Measurements from ENCODE around the gene ZNF554.

ZNF554 gene

DNA sequence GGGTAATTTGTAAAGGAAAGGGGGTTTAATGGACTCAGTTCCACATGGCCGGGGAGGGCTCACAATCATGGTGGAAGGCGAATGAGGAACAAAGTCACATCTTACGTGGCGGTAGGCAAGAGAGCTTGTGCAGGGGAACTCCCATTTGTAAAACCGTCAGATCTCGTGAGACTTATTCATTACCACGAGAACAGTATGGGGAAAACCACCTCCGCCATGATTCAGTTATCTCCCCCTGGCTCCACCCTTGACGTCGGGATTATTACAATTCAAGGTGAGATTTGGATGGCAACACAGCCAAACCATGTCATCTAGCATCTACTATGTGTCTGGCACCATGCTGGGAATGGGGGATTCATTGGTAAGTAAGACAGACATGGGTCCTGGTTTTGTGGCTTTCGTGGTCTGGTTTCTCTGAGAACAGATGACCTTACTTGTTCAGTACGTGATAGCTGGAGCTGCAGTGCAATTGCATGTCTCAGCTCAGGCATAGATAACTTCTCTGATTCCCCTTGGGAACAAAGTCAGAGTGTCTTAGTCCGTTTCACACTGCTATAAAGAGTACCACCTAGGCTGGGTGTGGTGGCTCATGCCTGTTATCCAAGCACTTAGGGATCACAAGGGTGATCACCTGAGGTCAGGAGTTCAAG lies 8.3 kb downstream of the ZNF554 start:
- H3K27ac ChIP-seq (replicated peaks) = no peak overlapping the region
- no peaks in the 10 kb centered on the region for H3K27me3 ChIP-seq (ENCODE audit: insufficient read depth, poor library complexity, severe bottlenecking)
- DNase-seq (ENCODE audit: low read depth in 1 of 2, low spot score in 1 of 2) = no peak
- no peak overlapping the region for H3K4me3 ChIP-seq (replicated peaks; ENCODE audit: insufficient read depth, low read length)
- TF ChIP-seq SPI1 (IDR thresholded peaks at IDR 0.05; ENCODE audit: borderline replicate concordance, low read depth) (no peak), POLR2AphosphoS5 (IDR thresholded peaks at IDR 0.05; ENCODE audit: low read depth) (no peak), GABPA (IDR thresholded peaks at IDR 0.05; ENCODE audit: low read depth) (no peak), REST (IDR thresholded peaks at IDR 0.05; ENCODE audit: insufficient replicate concordance, low read depth) (no peak)
- TF ChIP-seq, protein P1, sequence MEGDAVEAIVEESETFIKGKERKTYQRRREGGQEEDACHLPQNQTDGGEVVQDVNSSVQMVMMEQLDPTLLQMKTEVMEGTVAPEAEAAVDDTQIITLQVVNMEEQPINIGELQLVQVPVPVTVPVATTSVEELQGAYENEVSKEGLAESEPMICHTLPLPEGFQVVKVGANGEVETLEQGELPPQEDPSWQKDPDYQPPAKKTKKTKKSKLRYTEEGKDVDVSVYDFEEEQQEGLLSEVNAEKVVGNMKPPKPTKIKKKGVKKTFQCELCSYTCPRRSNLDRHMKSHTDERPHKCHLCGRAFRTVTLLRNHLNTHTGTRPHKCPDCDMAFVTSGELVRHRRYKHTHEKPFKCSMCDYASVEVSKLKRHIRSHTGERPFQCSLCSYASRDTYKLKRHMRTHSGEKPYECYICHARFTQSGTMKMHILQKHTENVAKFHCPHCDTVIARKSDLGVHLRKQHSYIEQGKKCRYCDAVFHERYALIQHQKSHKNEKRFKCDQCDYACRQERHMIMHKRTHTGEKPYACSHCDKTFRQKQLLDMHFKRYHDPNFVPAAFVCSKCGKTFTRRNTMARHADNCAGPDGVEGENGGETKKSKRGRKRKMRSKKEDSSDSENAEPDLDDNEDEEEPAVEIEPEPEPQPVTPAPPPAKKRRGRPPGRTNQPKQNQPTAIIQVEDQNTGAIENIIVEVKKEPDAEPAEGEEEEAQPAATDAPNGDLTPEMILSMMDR (IDR thresholded peaks at IDR 0.05; ENCODE audit: insufficient read depth, low read length) = no peak

DNA sequence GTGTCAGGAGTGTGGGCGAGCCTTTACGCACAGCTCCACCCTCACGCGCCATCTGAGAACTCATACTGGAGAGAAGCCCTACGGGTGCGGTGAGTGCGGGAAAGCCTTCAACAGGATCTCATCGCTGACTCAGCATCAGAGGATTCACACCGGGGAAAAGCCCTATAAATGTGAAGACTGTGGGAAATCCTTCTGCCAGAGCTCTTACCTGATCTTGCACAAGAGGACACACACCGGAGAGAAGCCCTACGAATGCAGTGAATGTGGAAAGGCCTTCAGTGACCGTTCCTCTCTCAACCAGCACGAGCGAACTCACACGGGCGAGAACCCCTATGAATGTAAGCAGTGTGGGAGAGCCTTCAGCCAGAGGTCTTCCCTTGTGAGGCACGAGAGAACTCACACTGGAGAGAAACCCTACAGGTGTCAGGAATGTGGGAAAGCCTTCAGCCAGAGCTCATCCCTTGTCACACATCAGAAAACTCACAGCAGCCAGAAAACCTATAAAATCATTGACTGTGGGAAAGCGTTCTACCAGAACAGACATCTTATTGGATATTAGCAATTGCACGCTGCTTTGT lies 14.7 kb downstream of the ZNF554 start:
- TF ChIP-seq GABPA (IDR thresholded peaks at IDR 0.05; ENCODE audit: low read depth) (no peak), REST (IDR thresholded peaks at IDR 0.05; ENCODE audit: insufficient replicate concordance, low read depth) (no peak), POLR2AphosphoS5 (IDR thresholded peaks at IDR 0.05; ENCODE audit: low read depth) (no peak), SPI1 (IDR thresholded peaks at IDR 0.05; ENCODE audit: borderline replicate concordance, low read depth) (no peak)
- TF ChIP-seq, protein P1 (IDR thresholded peaks at IDR 0.05; ENCODE audit: insufficient read depth, low read length) = no peak
- no peak for DNase-seq (ENCODE audit: low read depth in 1 of 2, low spot score in 1 of 2)
- no peak overlapping the region for H3K4me3 ChIP-seq (replicated peaks; ENCODE audit: insufficient read depth, low read length)
- H3K27ac ChIP-seq (replicated peaks) = no peak overlapping the region
- no peaks in the 10 kb centered on the region for H3K27me3 ChIP-seq (ENCODE audit: insufficient read depth, poor library complexity, severe bottlenecking)

GRCh38 chr19:2837430-2837829 lies 17.8 kb downstream of the ZNF554 start:
- H3K4me3 ChIP-seq (replicated peaks; ENCODE audit: insufficient read depth, low read length) = no peak overlapping the region
- no peak for TF ChIP-seq SPI1 (IDR thresholded peaks at IDR 0.05; ENCODE audit: borderline replicate concordance, low read depth)
- TF ChIP-seq POLR2AphosphoS5 (IDR thresholded peaks at IDR 0.05; ENCODE audit: low read depth) = no peak
- TF ChIP-seq, protein P1 (IDR thresholded peaks at IDR 0.05; ENCODE audit: insufficient read depth, low read length) = no peak
- no peak for TF ChIP-seq REST (IDR thresholded peaks at IDR 0.05; ENCODE audit: insufficient replicate concordance, low read depth)
- no peak for TF ChIP-seq GABPA (IDR thresholded peaks at IDR 0.05; ENCODE audit: low read depth)
- H3K27me3 ChIP-seq (ENCODE audit: insufficient read depth, poor library complexity, severe bottlenecking) = no peaks in the 10 kb centered on the region
- DNase-seq (ENCODE audit: low read depth in 1 of 2, low spot score in 1 of 2) = no peak
- H3K27ac ChIP-seq (replicated peaks) = no peak overlapping the region
